Liver (tissue), 3 donors: Measurements from ENCODE around the gene LRRC27.

ENCODE experiments used
- ATF3 ChIP-seq: IDR thresholded peaks from 2 replicates; pipeline ENCODE4 v1.6.1; 2016; ENCODE audit warnings: antibody characterized with exemption
- CTCF ChIP-seq: fragments of 150-350 bp; IDR thresholded peaks from 2 replicates; pipeline ENCODE4 v1.5.1; 2017; ENCODE audit warnings: improper control_type of control experiment, low read depth, low read length; ENCODE audit not compliant: missing input control
- EGR1 ChIP-seq, 2 donors: IDR thresholded peaks; 2 replicates each; pipeline ENCODE4 v1.6.1; 2016 to 2018; ENCODE audit warnings: antibody characterized with exemption in 2 of 2, low read depth in 2 of 2
- HNF4A ChIP-seq, 2 donors: conservative IDR thresholded peaks; 2 replicates each; pipeline ENCODE4 v1.6.1; 2016; ENCODE audit warnings: antibody characterized with exemption in 2 of 2, mild to moderate bottlenecking in 2 of 2
- JUND ChIP-seq, 2 donors: IDR thresholded peaks; 2 replicates each; pipeline ENCODE4 v1.6.1; 2016; ENCODE audit warnings: antibody characterized with exemption in 2 of 2
- MAX ChIP-seq: IDR thresholded peaks from 2 replicates; pipeline ENCODE4 v1.6.1; 2016; ENCODE audit warnings: antibody characterized with exemption
- RAD21 ChIP-seq, 2 donors: IDR thresholded peaks; 2 replicates each; pipeline ENCODE4 v1.6.1; 2016; ENCODE audit warnings: antibody characterized with exemption in 2 of 2, mild to moderate bottlenecking in 2 of 2
- REST ChIP-seq: IDR thresholded peaks from 2 replicates; pipeline ENCODE4 v1.6.1; 2016; ENCODE audit warnings: antibody characterized with exemption, mild to moderate bottlenecking
- TAF1 ChIP-seq: conservative IDR thresholded peaks from 2 replicates; pipeline ENCODE4 v1.6.1; 2016; ENCODE audit warnings: antibody characterized with exemption, mild to moderate bottlenecking
- ZBTB33 ChIP-seq: IDR thresholded peaks from 2 replicates; pipeline ENCODE4 v1.6.1; 2016; ENCODE audit warnings: antibody characterized with exemption
- donor health status: healthy.
- donor health status: healthy.

GRCh38 chr10:132338876-132339275, 6.9 kb downstream of the LRRC27 start:
- no peak for TF ChIP-seq CTCF
- TF ChIP-seq EGR1 (IDR thresholded peaks at IDR 0.05; ENCODE audit: low read depth in 2 of 2), result no peak
- no peak for TF ChIP-seq JUND (IDR thresholded peaks at IDR 0.05)
- TF ChIP-seq ATF3, result no peak
- TF ChIP-seq MAX, result no peak
- no peak for TF ChIP-seq HNF4A (conservative IDR thresholded peaks at IDR 0.05)
- no peak for TF ChIP-seq RAD21 (IDR thresholded peaks at IDR 0.05)
- TF ChIP-seq REST, result no peak
- no peak for TF ChIP-seq ZBTB33
- TF ChIP-seq TAF1, result no peak
